Parathyroid adenoma (tissue), 2 donors: ENCODE results near the gene HAGHL.

Source experiments
- H2AFZ ChIP-seq: fragments of 300-600 bp; sonication (generic); one replicate; pipeline ENCODE4 v1.7.0; 2017; ENCODE audit warnings: antibody characterized with exemption, mild to moderate bottlenecking
- H3K27ac ChIP-seq: fragments of 300-600 bp; sonication (generic); one replicate; pipeline ENCODE4 v1.7.0; 2017
- H3K27me3 ChIP-seq: fragments of 300-600 bp; sonication (generic); one replicate; pipeline ENCODE4 v1.7.0; 2017; ENCODE audit warnings: low read length; ENCODE audit not compliant: control insufficient read depth, insufficient read depth
- H3K36me3 ChIP-seq: fragments of 300-600 bp; sonication (generic); one replicate; pipeline ENCODE4 v1.7.0; 2017; ENCODE audit warnings: low read length; ENCODE audit not compliant: control insufficient read depth, insufficient read depth
- H3K4me1 ChIP-seq: fragments of 300-600 bp; sonication (generic); one replicate; pipeline ENCODE4 v1.7.0; 2017; ENCODE audit warnings: control low read depth
- H3K4me2 ChIP-seq: fragments of 300-600 bp; sonication (generic); one replicate; pipeline ENCODE4 v1.7.0; 2017; ENCODE audit warnings: low read length
- H3K4me3 ChIP-seq: fragments of 300-600 bp; sonication (generic); one replicate; pipeline ENCODE4 v1.7.0; 2017; ENCODE audit warnings: low read depth, low read length
- H3K79me2 ChIP-seq: fragments of 300-600 bp; sonication (generic); one replicate; pipeline ENCODE4 v1.7.0; 2017; ENCODE audit warnings: control low read depth
- H3K9ac ChIP-seq: fragments of 300-600 bp; sonication (generic); one replicate; pipeline ENCODE4 v1.7.0; 2017; ENCODE audit warnings: mild to moderate bottlenecking
- H3K9me3 ChIP-seq: fragments of 300-600 bp; sonication (generic); one replicate; pipeline ENCODE4 v1.7.0; 2017; ENCODE audit warnings: low read length; ENCODE audit not compliant: control insufficient read depth
- TF ChIP-seq, protein P1 (sequence below): fragments of 300-600 bp; sonication (generic); IDR thresholded peaks from one replicate; pipeline ENCODE4 v1.7.0; 2017; ENCODE audit warnings: antibody characterized with exemption, mild to moderate bottlenecking
- donor health status: primary hyperparathyroidism.

HAGHL gene

DNA sequence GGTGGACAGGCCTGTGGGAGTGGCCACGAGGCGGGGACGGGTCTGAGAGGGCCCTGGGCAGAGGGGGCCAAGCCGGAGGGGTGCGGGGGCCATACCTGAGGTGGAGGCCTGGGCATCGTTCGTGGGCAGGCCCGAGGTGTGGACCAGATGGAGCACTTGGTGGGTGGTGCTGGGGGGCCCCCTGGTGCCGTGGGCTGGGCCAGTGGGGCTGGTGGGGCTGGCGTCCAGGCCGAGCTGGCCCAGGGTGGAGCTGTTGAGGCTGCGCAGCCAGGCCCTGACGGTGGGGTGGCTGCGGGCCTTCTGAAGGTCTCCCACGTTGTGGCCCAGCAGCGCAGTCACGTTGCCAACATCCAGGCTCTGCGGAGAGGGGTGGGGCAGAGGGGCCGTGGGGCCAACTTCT, 43.0 kb downstream of the HAGHL start:
- Histone ChIP-seq H3K4me3 (no peak overlapping the region), H3K36me3 (no peaks in the 10 kb centered on the region), H3K4me2 (no peak overlapping the region), H3K9ac (no peak overlapping the region), H3K4me1 (no peaks in the 10 kb centered on the region), H3K79me2 (no peaks in the 10 kb centered on the region), H3K9me3 (no peaks in the 10 kb centered on the region), H3K27me3 (no peaks in the 10 kb centered on the region), H2AFZ (no peak overlapping the region), H3K27ac (no peak overlapping the region)
- TF ChIP-seq, protein P1, sequence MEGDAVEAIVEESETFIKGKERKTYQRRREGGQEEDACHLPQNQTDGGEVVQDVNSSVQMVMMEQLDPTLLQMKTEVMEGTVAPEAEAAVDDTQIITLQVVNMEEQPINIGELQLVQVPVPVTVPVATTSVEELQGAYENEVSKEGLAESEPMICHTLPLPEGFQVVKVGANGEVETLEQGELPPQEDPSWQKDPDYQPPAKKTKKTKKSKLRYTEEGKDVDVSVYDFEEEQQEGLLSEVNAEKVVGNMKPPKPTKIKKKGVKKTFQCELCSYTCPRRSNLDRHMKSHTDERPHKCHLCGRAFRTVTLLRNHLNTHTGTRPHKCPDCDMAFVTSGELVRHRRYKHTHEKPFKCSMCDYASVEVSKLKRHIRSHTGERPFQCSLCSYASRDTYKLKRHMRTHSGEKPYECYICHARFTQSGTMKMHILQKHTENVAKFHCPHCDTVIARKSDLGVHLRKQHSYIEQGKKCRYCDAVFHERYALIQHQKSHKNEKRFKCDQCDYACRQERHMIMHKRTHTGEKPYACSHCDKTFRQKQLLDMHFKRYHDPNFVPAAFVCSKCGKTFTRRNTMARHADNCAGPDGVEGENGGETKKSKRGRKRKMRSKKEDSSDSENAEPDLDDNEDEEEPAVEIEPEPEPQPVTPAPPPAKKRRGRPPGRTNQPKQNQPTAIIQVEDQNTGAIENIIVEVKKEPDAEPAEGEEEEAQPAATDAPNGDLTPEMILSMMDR = no peak

DNA sequence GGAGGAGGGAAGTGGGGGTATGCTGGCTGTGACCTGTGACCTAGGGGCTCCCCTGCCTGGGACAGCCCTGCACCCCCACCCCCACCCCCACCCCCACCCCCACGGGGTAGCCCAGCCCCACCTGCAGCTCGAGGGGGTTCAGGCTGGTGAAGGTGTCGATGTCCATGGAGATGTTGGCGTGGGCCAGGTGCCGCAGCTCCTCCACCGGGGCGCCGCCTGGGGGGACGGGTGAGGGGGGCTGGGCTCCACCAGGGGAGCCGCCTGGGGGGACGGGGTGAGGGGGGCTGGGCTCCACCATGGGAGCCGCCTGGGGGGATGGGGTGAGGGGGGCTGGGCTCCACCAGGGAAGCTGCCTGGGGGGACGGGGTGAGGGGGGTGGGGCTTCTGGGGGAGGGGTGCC, 43.5 kb downstream of the HAGHL start:
- Histone ChIP-seq H3K4me1 (no peaks in the 10 kb centered on the region), H3K27ac (no peak overlapping the region), H3K27me3 (no peaks in the 10 kb centered on the region), H3K4me2 (no peak overlapping the region), H2AFZ (no peak overlapping the region), H3K9me3 (no peaks in the 10 kb centered on the region), H3K36me3 (no peaks in the 10 kb centered on the region), H3K79me2 (no peaks in the 10 kb centered on the region), H3K4me3 (no peak overlapping the region), H3K9ac (no peak overlapping the region)
- TF ChIP-seq, protein P1 = no peak

DNA sequence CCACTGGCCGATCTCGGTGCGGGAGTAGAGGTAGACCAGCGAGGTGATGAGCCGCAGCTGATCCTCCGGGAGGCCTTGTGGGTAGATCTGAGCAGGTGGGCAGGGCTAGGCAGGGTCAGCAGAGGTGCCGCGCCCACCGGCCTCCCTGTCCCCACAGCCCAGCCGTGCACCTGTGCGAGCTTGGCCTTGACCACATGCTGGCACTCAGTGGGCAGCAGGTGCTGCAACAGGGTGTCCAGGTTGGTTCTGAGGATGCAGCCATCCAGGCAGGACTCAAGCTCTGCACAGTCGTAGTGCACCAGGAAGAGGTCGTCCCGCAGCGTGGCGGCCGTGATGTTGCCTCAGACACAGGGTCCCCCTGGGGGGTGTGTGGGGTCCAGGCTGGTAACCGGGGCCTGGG, 46.1 kb downstream of the HAGHL start:
- Histone ChIP-seq H3K27ac (no peak overlapping the region), H3K4me2 (no peak overlapping the region), H2AFZ (no peak overlapping the region), H3K9me3 (no peaks in the 10 kb centered on the region), H3K4me1 (no peaks in the 10 kb centered on the region), H3K36me3 (no peaks in the 10 kb centered on the region), H3K79me2 (no peaks in the 10 kb centered on the region), H3K27me3 (no peaks in the 10 kb centered on the region), H3K9ac (no peak overlapping the region), H3K4me3 (no peak overlapping the region)
- TF ChIP-seq, protein P1 = no peak

DNA sequence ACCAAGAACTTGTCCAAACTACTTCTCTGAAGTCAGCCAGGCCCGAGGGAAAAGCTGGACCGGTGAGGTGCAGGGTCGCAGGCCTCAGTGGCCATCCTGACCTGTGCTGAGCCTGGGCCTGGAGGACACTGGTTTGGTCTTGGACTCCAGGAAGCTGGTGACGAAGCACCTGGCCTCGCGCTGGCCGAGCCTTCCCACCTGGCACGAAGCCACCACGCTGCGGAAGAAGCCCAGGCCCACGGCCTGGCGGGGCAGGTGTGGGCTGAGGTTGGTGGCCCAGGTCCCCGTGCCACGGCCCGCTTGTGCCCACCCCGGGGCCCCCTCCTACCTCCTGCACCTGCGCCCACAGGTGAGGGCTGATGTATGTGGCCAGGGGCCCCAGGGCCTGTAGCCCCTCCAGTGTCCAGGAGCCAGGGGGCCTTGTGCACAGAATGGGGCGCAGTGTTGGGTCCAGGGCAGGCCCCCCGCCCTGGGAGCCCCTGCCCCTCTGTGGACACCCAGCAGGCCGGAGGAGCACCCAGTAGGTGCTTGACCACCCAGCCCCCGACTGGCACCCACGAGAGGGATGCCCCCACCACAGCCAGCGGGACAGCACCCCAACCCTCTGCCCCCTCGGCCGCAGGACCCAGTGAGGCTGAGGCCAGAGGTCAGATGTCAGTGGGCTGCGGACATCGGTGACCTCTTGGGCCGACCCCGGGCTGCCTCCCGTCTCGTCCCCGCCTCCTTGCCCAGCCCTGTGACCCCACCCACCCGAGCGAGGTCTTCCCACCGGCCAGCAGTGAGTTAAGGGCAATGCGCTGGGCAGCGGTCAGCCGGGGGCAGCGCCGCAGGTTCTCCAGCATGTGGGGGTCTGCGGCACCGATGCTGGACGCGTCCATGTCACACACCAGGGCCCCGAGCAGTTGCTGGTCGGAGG, 47.4 kb downstream of the HAGHL start:
- Histone ChIP-seq H3K4me3 (no peak overlapping the region), H3K4me1 (no peaks in the 10 kb centered on the region), H3K79me2 (no peaks in the 10 kb centered on the region), H3K36me3 (no peaks in the 10 kb centered on the region), H3K4me2 (no peak overlapping the region), H3K27ac (no peak overlapping the region), H2AFZ (no peak overlapping the region), H3K9ac (no peak overlapping the region), H3K9me3 (no peaks in the 10 kb centered on the region), H3K27me3 (no peaks in the 10 kb centered on the region)
- TF ChIP-seq, protein P1 = no peak
